DMS153 treated with DMSO at 0.1 percent for 48 hours (cell line): ENCODE data around the gene RABL6.

ENCODE experiments used
- DNase-seq: peaks from one replicate; lab custom pipeline; 2025; ENCODE audit not compliant: unreplicated experiment; lab: John Stamatoyannopoulos, UW

RABL6 gene

GRCh38 chr9:136814725-136815421, 7.1 kb downstream of the RABL6 start:
- no peak for DNase-seq

- no peak for DNase-seq
Measured at GRCh38 chr9:136815422-136815782, 7.7 kb downstream of the RABL6 start.

GRCh38 chr9:136820971-136821825, 13.4 kb downstream of the RABL6 start:
- no peak for DNase-seq

- no peak for DNase-seq
Measured at GRCh38 chr9:136821826-136822544, 14.2 kb downstream of the RABL6 start.

GRCh38 chr9:136823136-136824046, 15.6 kb downstream of the RABL6 start:
- DNase-seq = no peak

- no peak for DNase-seq
Measured at GRCh38 chr9:136824496-136825225, 16.9 kb downstream of the RABL6 start.

- DNase-seq = no peak
Measured at GRCh38 chr9:136825295-136826187, 17.8 kb downstream of the RABL6 start.

- no peak for DNase-seq
Measured at GRCh38 chr9:136826188-136826541, 18.4 kb downstream of the RABL6 start.

- DNase-seq = no peak
Measured at GRCh38 chr9:136826703-136827582, 19.2 kb downstream of the RABL6 start.

- DNase-seq = no peak
Measured at GRCh38 chr9:136827794-136828473, 20.2 kb downstream of the RABL6 start.

- no peak for DNase-seq
Measured at GRCh38 chr9:136828474-136829140, 20.9 kb downstream of the RABL6 start.

GRCh38 chr9:136829412-136829811, 21.7 kb downstream of the RABL6 start:
- DNase-seq = no peak

- DNase-seq = no peak
Measured at GRCh38 chr9:136829981-136830885, 22.5 kb downstream of the RABL6 start.

GRCh38 chr9:136831002-136831719, 23.4 kb downstream of the RABL6 start:
- DNase-seq = no peak

- DNase-seq = no peak
Measured at GRCh38 chr9:136831720-136832104, 24.0 kb downstream of the RABL6 start.
